Chondrocyte (in vitro differentiated cells): ENCODE measurements around the gene PSKH1. TPM values are rescaled to one million over a fixed set of nuclear protein-coding genes. Genes with fewer than 3 reads are reported as not detected.

Experiments
- DNase-seq: peaks from one replicate; pipeline ENCODE4 v3.0.0; 2021; ENCODE audit warnings: mixed read lengths, low spot score
- H3K27ac Mint-ChIP-seq: one replicate; pipeline ENCODE4 v1.8.0; 2021; ENCODE audit warnings: mild to moderate bottlenecking, moderate library complexity, mixed read lengths; ENCODE audit not compliant: unreplicated experiment
- H3K27me3 Mint-ChIP-seq: 2 replicates; pipeline ENCODE4 v1.8.0; 2021; ENCODE audit warnings: low read depth, mixed read lengths
- H3K36me3 Mint-ChIP-seq: 2 replicates; pipeline ENCODE4 v1.8.0; 2021; ENCODE audit warnings: low read depth, mixed read lengths
- H3K4me1 Mint-ChIP-seq: 2 replicates; pipeline ENCODE4 v1.8.0; 2021; ENCODE audit warnings: low read depth, mild to moderate bottlenecking, mixed read lengths
- H3K4me3 Mint-ChIP-seq: one replicate; pipeline ENCODE4 v1.8.0; 2021; ENCODE audit warnings: mild to moderate bottlenecking, moderate library complexity, mixed read lengths; ENCODE audit not compliant: unreplicated experiment
- H3K9me3 Mint-ChIP-seq: 2 replicates; pipeline ENCODE4 v1.8.0; 2021; ENCODE audit warnings: low read depth, mixed read lengths
- total RNA-seq: library from RNA; stranded (reverse); gene quantifications from 3 replicates; pipeline ENCODE4 v1.2.1, GENCODE V29; 2021
- TF ChIP-seq, protein P1 (sequence below): fragments of 200-600 bp; sonication (generic); IDR thresholded peaks from 2 replicates; pipeline ENCODE4 v1.5.0; 2021; ENCODE audit warnings: antibody characterized with exemption, mild to moderate bottlenecking, moderate library complexity

Gene PSKH1
- total RNA-seq, 1 donor from 2014 or later: 35.9 TPM

GRCh38 chr16:67869653-67870052 lies 23.4 kb upstream of the PSKH1 start:
- Mint-ChIP-seq H3K36me3 (peaks cover 19% of the 10 kb centered on the region), H3K27ac (peak overlapping the region; percentile 76), H3K9me3 (no peaks in the 10 kb centered on the region), H3K4me1 (peaks cover 19% of the 10 kb centered on the region), H3K4me3 (no peak overlapping the region), H3K27me3 (no peaks in the 10 kb centered on the region)
- DNase-seq: no peak
- TF ChIP-seq, protein P1, sequence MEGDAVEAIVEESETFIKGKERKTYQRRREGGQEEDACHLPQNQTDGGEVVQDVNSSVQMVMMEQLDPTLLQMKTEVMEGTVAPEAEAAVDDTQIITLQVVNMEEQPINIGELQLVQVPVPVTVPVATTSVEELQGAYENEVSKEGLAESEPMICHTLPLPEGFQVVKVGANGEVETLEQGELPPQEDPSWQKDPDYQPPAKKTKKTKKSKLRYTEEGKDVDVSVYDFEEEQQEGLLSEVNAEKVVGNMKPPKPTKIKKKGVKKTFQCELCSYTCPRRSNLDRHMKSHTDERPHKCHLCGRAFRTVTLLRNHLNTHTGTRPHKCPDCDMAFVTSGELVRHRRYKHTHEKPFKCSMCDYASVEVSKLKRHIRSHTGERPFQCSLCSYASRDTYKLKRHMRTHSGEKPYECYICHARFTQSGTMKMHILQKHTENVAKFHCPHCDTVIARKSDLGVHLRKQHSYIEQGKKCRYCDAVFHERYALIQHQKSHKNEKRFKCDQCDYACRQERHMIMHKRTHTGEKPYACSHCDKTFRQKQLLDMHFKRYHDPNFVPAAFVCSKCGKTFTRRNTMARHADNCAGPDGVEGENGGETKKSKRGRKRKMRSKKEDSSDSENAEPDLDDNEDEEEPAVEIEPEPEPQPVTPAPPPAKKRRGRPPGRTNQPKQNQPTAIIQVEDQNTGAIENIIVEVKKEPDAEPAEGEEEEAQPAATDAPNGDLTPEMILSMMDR: no peak

- no peak overlapping the region for H3K27ac Mint-ChIP-seq
- TF ChIP-seq, protein P1: no peak
Observed at GRCh38 chr16:67871256-67871655, 21.8 kb upstream of the PSKH1 start.

DNA sequence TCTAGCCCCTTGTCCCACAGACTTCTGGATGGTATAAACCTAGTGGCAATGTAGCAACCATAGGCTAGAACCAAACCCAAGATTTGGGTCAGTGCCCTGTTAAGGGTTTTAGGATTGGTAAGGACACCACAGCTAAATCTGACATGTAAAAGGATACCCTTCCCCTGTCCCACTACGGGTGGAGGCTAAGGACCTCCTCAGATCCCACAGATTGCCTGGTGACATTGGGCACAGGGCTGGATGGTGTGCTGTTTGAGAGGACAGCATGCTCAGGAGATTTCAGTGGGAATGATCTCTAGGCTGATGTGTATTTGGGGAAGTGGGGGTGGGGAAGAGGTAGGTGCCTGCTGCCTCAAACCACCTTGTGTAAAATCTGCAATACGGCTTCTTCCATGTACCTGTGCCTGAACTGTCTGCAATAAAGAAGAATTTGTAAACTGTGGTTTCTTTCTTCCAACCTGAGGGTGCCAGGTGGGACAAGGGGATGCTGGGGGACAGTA lies 20.9 kb upstream of the PSKH1 start:
- peaks cover 21% of the 10 kb centered on the region for H3K36me3 Mint-ChIP-seq
- no peaks in the 10 kb centered on the region for H3K27me3 Mint-ChIP-seq
- no peaks in the 10 kb centered on the region for H3K9me3 Mint-ChIP-seq
- peak overlapping the region; percentile 87 for H3K4me3 Mint-ChIP-seq
- no peak for DNase-seq
- peaks cover 27% of the 10 kb centered on the region for H3K4me1 Mint-ChIP-seq
- H3K27ac Mint-ChIP-seq: peak overlapping the region; percentile 77
- TF ChIP-seq, protein P1: no peak

More at GRCh38 chr16:67871256-67871655, 21.8 kb upstream of the PSKH1 start:
- DNase-seq: no peak
- Mint-ChIP-seq H3K4me3 (no peak overlapping the region), H3K4me1 (peaks cover 27% of the 10 kb centered on the region), H3K27me3 (no peaks in the 10 kb centered on the region), H3K9me3 (no peaks in the 10 kb centered on the region), H3K36me3 (peaks cover 16% of the 10 kb centered on the region)

DNA sequence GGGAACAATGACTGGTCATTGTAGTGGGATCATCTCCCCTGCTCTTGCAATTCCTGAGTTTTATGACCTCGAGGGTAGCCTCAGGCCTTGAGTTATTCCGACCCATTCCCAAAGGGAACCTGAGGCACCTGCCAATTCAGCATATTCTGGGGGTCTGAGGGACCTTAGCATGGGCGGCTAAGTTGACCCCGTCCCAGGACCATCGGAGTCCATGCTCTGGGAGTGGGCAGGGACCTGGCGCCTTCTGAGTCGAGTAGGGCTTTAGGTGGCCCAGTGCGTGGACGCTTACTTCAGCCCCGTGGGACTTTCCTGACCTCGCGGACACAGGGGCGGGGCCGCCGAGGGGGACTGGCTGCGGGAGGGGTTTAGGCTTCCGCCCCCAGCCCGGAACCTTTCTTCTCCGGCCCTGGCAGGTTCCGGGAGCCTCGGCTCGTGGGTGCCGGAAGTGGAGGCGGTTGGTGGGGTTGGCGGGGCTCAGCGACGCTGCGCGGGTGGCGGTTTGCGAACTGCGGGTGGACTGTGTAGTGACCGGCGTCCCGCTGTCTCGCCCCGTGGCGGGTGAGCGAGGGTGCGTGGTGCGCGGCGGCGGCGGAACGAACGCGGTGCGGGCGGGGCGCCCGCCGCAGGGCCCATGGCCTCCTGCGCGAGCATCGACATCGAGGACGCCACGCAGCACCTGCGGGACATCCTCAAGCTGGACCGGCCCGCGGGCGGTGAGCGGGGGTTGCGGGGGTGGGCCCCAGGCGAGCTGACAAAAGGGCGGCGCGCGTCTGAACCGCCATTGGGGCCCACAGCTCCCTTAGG lies 20.2 kb upstream of the PSKH1 start, which contains the start of gene EDC4:
Gene EDC4 (plus strand): TSS at position 422 of the 804 bp plus-strand sequence. CDS start 210 bp downstream, at position 632.
- Mint-ChIP-seq H3K27me3 (no peaks in the 10 kb centered on the region), H3K4me1 (peaks cover 27% of the 10 kb centered on the region), H3K27ac (peak within 1 kb of the TSS; percentile 94), H3K4me3 (peak within 1 kb of the TSS; percentile 87), H3K36me3 (peaks cover 24% of the 10 kb centered on the region), H3K9me3 (no peaks in the 10 kb centered on the region)
- TF ChIP-seq, protein P1: no peak
- DNase-seq: peak; percentile 93

DNA sequence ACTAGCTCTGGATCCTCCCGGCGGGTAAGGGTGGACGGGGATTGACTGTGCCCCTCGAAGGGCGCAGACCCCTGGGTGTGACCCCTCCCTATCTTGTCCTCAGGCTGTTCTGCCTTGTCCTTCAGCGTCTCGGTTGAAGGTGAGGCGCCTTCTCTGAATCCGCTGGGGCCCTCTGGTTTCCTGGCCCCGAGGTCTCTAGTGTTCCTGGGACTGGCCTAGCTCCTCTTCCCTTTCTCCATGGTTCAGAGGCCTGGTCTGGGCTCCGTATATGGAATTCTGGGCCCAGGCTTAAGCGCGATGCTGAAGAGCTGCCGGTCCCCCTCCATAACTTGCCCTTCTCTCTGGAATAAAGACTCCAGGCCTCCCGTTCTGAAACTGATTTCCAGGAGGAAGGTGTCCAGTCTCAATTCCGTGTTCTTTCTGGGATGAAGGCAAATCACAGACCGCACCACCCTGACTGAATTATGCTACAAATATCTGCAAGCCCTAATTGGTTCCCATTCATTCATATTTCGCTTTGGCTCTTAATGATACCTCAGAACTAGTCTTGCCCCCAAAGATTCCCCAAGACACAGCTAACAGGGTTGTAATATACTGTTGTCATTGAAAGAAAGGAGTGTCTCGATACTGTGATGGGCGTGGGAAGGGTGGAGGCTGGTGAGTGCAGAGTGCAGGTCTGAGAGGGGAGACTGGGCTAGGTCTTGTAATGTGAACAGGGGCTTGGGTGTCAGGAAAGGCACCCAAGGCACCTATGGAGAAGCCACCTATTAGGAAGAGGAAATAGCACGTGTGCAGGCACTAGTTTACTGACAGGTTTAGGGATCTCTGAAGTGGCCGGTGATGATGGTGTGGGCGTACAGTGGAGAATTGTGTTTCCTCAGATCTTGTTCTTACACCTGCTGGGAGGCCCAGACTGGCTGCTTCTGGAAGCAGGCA lies 19.4 kb upstream of the PSKH1 start:
- Mint-ChIP-seq H3K27ac (peak overlapping the region; percentile 94), H3K9me3 (no peaks in the 10 kb centered on the region), H3K27me3 (no peaks in the 10 kb centered on the region), H3K4me3 (peak overlapping the region; percentile 87), H3K4me1 (peaks cover 27% of the 10 kb centered on the region), H3K36me3 (peaks cover 23% of the 10 kb centered on the region)
- TF ChIP-seq, protein P1: no peak
- DNase-seq: no peak
